Jurkat, Clone E6-1 (cell line): ENCODE measurements around the gene EFNA2.
"Not testable (repeated sequence)": the region's sequence is repeated elsewhere in the genome, so short reads cannot be mapped to it uniquely, and the experiment has no call there.

Source experiments
- DNase-seq: peaks from one replicate; pipeline ENCODE4 v3.0.0-alpha.2; 2011; ENCODE audit warnings: low read depth, low spot score
- H3K4me3 ChIP-seq: 2 replicates; pipeline ENCODE4 v1.5.1; 2011; ENCODE audit warnings: mild to moderate bottlenecking, low read length, control low read depth, moderate library complexity

Gene EFNA2

GRCh38 chr19:1290703-1291651 is 5.3 kb downstream of the EFNA2 start:
- DNase-seq, result no peak
- H3K4me3 ChIP-seq, result no peak overlapping the region

GRCh38 chr19:1291761-1292418 is 6.2 kb downstream of the EFNA2 start:
- DNase-seq, result no peak

GRCh38 chr19:1292419-1293151 is 6.9 kb downstream of the EFNA2 start:
- H3K4me3 ChIP-seq, result no peak overlapping the region
- no peak for DNase-seq

More at GRCh38 chr19:1291761-1292418, 6.2 kb downstream of the EFNA2 start:
- no peak overlapping the region for H3K4me3 ChIP-seq

GRCh38 chr19:1293782-1294604 is 8.3 kb downstream of the EFNA2 start:
- no peak overlapping the region for H3K4me3 ChIP-seq

GRCh38 chr19:1294688-1295087 is 9.0 kb downstream of the EFNA2 start:
- DNase-seq, result no peak
- H3K4me3 ChIP-seq, result no peak overlapping the region

More at GRCh38 chr19:1293782-1294604, 8.3 kb downstream of the EFNA2 start:
- no peak for DNase-seq

GRCh38 chr19:1295169-1296012 is 9.7 kb downstream of the EFNA2 start:
- no peak for DNase-seq
- no peak overlapping the region for H3K4me3 ChIP-seq

GRCh38 chr19:1296078-1296477 is 10.4 kb downstream of the EFNA2 start:
- DNase-seq, result no peak
- no peak overlapping the region for H3K4me3 ChIP-seq

- DNase-seq, result no peak
- no peak overlapping the region for H3K4me3 ChIP-seq
These were observed 11.1 kb downstream of the EFNA2 start for GRCh38 chr19:1296575-1297271.

GRCh38 chr19:1298235-1298634 is 12.6 kb downstream of the EFNA2 start:
- no peak for DNase-seq
- no peak overlapping the region for H3K4me3 ChIP-seq

GRCh38 chr19:1299801-1300200 is 14.1 kb downstream of the EFNA2 start:
- H3K4me3 ChIP-seq, result no peak overlapping the region
- DNase-seq, result no peak

- no peak overlapping the region for H3K4me3 ChIP-seq
- no peak for DNase-seq
These were observed 15.2 kb downstream of the EFNA2 start for GRCh38 chr19:1300744-1301490.

GRCh38 chr19:1302533-1303239 is 17.0 kb downstream of the EFNA2 start:
- H3K4me3 ChIP-seq, result no peak overlapping the region
- DNase-seq, result no peak

- DNase-seq, result no peak
- no peak overlapping the region for H3K4me3 ChIP-seq
These were observed 18.7 kb downstream of the EFNA2 start for GRCh38 chr19:1304197-1304924.

GRCh38 chr19:1305354-1305753 is 19.7 kb downstream of the EFNA2 start:
- not testable (repeated sequence) for DNase-seq, H3K4me3 ChIP-seq

GRCh38 chr19:1307320-1307719 is 21.6 kb downstream of the EFNA2 start:
- no peak overlapping the region for H3K4me3 ChIP-seq
- DNase-seq, result no peak
